ENCODE data around the gene FITM1.

FITM1 gene

DNA sequence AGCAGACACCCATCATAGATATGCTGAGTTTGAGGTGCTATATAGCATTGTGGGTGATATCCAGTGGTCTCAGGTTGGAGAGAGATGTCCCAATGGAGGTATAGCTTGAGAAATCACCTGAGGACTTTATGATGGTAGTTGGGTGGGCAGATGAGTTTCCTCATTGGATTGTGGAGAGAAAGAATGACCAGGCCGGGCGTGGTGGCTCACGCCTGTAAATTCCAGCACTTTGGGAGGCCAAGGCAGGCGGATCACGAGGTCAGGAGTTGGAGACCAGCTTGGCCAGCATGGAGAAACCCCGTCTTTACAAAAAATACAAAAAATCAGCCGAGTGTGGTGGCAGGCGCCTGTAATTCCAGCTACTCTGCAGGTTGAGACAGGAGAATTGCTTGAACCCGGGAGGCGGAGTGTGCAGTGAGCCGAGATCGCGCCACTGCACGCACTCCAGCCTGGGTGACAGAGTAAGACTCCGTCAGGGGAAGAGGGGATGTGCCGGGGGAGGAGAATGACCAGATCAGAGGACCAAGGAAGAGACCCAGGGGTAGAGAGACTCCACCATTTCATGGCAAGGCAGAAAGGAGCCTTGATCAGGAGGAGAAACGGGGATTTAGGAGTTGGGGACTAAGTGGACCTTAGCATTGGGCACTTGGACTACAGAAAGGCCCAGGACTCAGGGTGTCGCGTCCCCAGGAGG, 37.1 kb upstream of the FITM1 start:
- H3K4me1 ChIP-seq: peaks cover 11% of the 10 kb centered on the region
- peak overlapping the region; percentile 97 for H3K4me3 ChIP-seq
- in situ Hi-C loops (cut with MboI; ENCODE audit: low sequenced_read_pairs): loop anchor here (10.0 kb wide), 1 partner anchor 79 kb away; no protein-coding TSS in a partner anchor
- H3K36me3 ChIP-seq (replicated peaks): peaks cover 14% of the 10 kb centered on the region
- DNase-seq (ENCODE audit: low spot score in 2 of 2): no peak
- no peaks in the 10 kb centered on the region for H3K27me3 ChIP-seq (ENCODE audit: low read depth)
- no peaks in the 10 kb centered on the region for H3K9me3 ChIP-seq

DNA sequence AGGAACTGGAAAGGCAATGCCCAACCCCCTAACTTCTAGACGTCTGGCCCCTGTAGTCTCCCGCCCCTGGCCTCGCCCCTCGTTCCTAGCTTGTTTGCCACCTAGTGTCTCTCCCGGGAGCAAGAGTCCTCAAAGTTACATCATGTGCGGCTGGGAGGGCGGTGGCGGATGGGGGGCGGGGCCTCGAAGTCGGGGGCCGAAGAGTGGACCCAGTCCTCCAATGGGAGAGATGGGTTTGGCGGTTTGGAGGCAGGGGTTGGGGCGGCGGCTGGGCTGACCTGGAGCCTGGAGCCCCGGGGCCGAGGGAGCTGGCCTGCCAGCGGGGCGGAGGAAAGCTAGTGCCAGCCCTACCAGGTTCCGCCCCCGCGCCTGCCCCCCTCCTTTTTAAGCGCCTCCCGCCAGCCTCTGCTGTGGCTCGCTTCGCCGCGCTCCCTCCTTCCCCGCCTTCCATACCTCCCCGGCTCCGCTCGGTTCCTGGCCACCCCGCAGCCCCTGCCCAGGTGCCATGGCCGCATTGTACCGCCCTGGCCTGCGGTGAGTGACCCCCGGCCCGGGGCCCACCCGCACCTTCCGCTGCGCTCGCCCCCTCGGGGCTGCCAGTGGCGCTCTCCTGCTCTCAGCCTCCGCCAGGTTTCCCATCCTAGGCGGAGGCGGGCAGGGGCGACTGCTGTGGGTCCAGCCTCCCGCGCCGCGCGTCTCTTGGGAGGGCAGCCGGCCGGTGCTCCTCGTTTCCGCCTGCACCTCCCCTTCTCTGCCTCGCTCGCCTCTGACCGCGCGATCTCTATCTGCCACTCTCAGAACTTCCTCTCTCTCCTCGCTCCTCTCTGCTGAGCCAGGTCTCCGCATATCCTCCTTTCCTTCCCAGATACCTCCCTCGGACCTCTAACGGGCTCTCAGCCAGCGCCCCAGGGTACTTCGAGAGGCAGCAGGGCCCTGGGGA, 36.3 kb upstream of the FITM1 start, which contains the start of gene PCK2:
Gene PCK2 (plus strand): TSS at position 411 of the 940 bp plus-strand sequence. CDS start 95 bp downstream, at position 506.
- H3K4me3 ChIP-seq: peak within 1 kb of the TSS; percentile 97
- peak; percentile 92 to 98 for DNase-seq (ENCODE audit: low spot score in 2 of 2)
- H3K4me1 ChIP-seq: peaks cover 11% of the 10 kb centered on the region
- peaks cover 22% of the 10 kb centered on the region for H3K36me3 ChIP-seq (replicated peaks)
- no peaks in the 10 kb centered on the region for H3K27me3 ChIP-seq (ENCODE audit: low read depth)
- in situ Hi-C loops (cut with MboI; ENCODE audit: low sequenced_read_pairs): loop anchor here (10.0 kb wide), 1 partner anchor 79 kb away; no protein-coding TSS in a partner anchor
- H3K9me3 ChIP-seq: no peaks in the 10 kb centered on the region

DNA sequence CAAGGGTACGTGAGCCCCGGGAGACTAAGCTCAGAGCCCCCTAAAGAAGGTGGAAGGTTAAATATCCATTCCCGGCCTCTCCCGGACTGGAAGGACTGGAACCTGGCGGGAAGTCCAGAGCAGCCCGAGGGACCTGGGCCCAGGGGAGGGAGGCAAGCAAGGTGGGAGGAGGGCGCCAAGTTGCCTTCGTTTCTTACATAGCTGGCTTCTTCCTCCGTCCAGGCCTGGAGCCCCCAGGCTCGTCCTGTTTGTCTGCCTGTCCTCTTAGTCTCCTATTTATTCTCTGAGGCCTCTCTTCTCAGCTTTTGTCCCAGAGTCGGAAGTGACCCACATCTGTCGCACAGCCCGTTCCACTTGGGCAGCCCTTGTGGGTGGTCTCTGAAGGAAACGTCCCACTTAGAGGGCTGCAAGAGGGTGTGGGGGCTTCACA, 35.6 kb upstream of the FITM1 start:
- in situ Hi-C loops (cut with MboI; ENCODE audit: low sequenced_read_pairs): loop anchor here (10.0 kb wide), 1 partner anchor 80 kb away; no protein-coding TSS in a partner anchor

DNA sequence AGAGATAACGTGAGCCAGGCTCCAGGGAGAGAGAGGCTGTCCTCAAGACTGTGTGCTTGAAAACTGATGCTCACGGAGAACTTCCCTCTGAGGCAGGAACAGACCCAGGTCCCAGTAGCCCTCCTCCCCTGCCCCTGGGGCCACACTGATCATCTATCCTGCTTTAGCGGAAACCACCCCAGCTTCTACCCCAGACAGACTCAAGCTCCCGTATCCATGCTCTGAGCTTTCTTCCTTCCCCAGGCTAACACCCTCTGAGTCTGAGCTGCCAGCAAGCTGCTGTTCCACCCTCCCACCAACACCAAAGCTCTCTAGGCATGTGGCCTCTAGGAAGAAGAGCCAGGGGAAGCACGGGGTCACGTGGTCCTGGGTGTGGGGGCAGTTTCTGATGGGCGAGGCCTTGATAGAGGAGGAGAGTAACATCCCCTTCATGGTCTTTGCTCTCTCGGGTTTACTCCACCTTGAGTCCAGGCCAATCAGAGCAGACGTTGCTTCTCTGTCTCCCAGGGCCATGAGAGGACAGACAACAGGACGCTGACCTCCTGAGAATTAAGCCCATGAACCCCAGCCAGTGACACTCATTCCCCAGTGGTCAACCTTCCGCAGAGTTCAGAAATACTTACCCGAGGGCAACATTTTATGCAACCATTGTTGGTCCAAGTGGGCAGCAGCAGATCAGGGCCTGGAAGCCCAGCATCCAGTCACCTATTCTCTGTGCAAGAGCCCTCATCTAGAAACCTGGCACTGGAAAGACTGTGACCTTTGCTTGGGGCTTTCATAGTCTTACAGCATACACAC, 35.0 kb upstream of the FITM1 start:
- Histone ChIP-seq H3K27me3 (ENCODE audit: low read depth) (no peaks in the 10 kb centered on the region), H3K4me1 (peaks cover 11% of the 10 kb centered on the region), H3K36me3 (replicated peaks) (peaks cover 35% of the 10 kb centered on the region), H3K4me3 (peak overlapping the region; percentile 97), H3K9me3 (no peaks in the 10 kb centered on the region)
- peak; percentile 48 to 83 for DNase-seq (ENCODE audit: low spot score in 2 of 2)
- in situ Hi-C loops (cut with MboI; ENCODE audit: low sequenced_read_pairs): loop anchor here (10.0 kb wide), 1 partner anchor 81 kb away; no protein-coding TSS in a partner anchor

More for the DNA sequence above, 35.6 kb upstream of the FITM1 start:
- H3K36me3 ChIP-seq (replicated peaks): peaks cover 29% of the 10 kb centered on the region
- peaks cover 11% of the 10 kb centered on the region for H3K4me1 ChIP-seq
- H3K4me3 ChIP-seq: peak overlapping the region; percentile 97
- no peaks in the 10 kb centered on the region for H3K9me3 ChIP-seq
- DNase-seq (ENCODE audit: low spot score in 2 of 2): peak in 1 of 2 experiments; percentile 28
- H3K27me3 ChIP-seq (ENCODE audit: low read depth): no peaks in the 10 kb centered on the region

DNA sequence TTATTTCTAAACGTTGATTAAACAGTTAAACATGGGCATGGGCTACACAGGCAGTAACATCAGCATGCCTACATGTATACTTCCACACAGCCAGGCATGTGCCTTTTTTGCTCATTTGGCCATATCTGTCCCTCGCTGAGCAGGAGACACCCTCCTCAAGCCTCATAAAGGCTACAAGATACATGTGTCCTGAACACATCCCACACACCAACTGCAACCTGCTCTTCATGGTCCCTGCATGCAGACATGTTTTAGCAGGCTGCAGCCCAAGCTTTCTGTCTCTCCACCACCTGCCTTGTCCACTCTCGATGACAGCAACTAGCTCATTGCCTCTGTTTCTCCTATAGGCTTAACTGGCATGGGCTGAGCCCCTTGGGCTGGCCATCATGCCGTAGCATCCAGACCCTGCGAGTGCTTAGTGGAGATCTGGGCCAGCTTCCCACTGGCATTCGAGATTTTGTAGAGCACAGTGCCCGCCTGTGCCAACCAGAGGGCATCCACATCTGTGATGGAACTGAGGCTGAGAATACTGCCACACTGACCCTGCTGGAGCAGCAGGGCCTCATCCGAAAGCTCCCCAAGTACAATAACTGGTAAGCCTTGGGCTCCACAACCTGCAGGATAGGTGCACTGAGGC, 33.8 kb upstream of the FITM1 start:
- in situ Hi-C loops (cut with MboI; ENCODE audit: low sequenced_read_pairs): loop anchor here (10.0 kb wide), 1 partner anchor 82 kb away; no protein-coding TSS in a partner anchor

DNA sequence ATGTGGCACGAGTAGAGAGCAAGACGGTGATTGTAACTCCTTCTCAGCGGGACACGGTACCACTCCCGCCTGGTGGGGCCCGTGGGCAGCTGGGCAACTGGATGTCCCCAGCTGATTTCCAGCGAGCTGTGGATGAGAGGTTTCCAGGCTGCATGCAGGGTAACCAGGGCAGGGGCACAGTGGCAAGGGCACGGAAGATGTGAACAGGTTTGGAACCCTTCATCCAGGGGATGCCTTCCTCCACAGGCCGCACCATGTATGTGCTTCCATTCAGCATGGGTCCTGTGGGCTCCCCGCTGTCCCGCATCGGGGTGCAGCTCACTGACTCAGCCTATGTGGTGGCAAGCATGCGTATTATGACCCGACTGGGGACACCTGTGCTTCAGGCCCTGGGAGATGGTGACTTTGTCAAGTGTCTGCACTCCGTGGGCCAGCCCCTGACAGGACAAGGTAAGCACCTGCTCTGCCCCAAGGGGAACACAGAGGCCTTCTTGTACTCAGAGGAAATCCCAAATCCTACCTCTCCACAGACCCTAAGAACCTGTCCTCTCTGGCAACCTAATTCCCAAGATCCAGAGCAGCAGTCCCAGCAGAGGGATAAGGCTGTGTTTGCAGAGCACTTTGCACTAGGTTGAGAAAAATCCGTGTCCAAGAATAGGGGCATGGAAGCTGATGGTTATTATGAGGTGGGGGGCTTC, 32.1 kb upstream of the FITM1 start:
- peaks cover 10% of the 10 kb centered on the region for H3K4me1 ChIP-seq
- peaks cover 60% of the 10 kb centered on the region for H3K36me3 ChIP-seq (replicated peaks)
- no peak for DNase-seq (ENCODE audit: low spot score in 2 of 2)
- in situ Hi-C loops (cut with MboI; ENCODE audit: low sequenced_read_pairs): loop anchor here (10.0 kb wide), 1 partner anchor 84 kb away; no protein-coding TSS in a partner anchor
- no peak overlapping the region for H3K4me3 ChIP-seq
- no peaks in the 10 kb centered on the region for H3K9me3 ChIP-seq
- H3K27me3 ChIP-seq (ENCODE audit: low read depth): no peaks in the 10 kb centered on the region

More for the DNA sequence above, 33.8 kb upstream of the FITM1 start:
- Histone ChIP-seq H3K4me3 (no peak overlapping the region), H3K4me1 (peaks cover 11% of the 10 kb centered on the region), H3K27me3 (ENCODE audit: low read depth) (no peaks in the 10 kb centered on the region), H3K36me3 (replicated peaks) (peaks cover 47% of the 10 kb centered on the region), H3K9me3 (no peaks in the 10 kb centered on the region)
- no peak for DNase-seq (ENCODE audit: low spot score in 2 of 2)

DNA sequence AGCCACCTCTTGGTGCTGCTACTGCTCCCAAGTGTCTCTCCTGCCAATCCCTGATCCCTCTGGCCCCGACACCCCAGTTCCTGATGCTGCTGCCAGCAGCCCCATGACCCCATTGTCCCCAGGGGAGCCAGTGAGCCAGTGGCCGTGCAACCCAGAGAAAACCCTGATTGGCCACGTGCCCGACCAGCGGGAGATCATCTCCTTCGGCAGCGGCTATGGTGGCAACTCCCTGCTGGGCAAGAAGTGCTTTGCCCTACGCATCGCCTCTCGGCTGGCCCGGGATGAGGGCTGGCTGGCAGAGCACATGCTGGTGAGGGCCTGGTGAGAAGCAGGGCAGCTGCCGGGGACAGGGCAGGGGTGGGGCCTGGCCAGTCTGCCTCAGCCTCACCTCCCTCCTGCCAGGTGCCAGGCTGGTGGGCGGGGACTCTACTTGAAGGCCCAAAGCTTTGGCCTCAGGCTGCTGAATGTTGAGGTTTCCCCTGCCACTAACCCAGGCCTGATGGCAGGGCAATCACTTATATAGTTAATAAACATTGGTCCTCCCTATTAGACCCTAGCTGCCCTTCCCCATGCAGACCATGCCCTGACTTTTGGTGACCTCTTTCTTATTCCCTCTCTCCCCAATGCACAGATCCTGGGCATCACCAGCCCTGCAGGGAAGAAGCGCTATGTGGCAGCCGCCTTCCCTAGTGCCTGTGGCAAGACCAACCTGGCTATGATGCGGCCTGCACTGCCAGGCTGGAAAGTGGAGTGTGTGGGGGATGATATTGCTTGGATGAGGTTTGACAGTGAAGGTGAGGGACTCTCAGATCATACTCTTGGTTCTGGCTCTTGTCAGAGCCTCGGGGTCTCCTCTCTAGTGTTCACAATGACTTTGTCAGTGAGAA, 31.3 kb upstream of the FITM1 start:
- in situ Hi-C loops (cut with MboI; ENCODE audit: low sequenced_read_pairs): loop anchor here (10.0 kb wide), 1 partner anchor 84 kb away; no protein-coding TSS in a partner anchor
- H3K36me3 ChIP-seq (replicated peaks): peaks cover 68% of the 10 kb centered on the region
- H3K4me3 ChIP-seq: no peak overlapping the region
- no peak for DNase-seq (ENCODE audit: low spot score in 2 of 2)
- H3K27me3 ChIP-seq (ENCODE audit: low read depth): no peaks in the 10 kb centered on the region
- peaks cover 6% of the 10 kb centered on the region for H3K4me1 ChIP-seq
- H3K9me3 ChIP-seq: no peaks in the 10 kb centered on the region

DNA sequence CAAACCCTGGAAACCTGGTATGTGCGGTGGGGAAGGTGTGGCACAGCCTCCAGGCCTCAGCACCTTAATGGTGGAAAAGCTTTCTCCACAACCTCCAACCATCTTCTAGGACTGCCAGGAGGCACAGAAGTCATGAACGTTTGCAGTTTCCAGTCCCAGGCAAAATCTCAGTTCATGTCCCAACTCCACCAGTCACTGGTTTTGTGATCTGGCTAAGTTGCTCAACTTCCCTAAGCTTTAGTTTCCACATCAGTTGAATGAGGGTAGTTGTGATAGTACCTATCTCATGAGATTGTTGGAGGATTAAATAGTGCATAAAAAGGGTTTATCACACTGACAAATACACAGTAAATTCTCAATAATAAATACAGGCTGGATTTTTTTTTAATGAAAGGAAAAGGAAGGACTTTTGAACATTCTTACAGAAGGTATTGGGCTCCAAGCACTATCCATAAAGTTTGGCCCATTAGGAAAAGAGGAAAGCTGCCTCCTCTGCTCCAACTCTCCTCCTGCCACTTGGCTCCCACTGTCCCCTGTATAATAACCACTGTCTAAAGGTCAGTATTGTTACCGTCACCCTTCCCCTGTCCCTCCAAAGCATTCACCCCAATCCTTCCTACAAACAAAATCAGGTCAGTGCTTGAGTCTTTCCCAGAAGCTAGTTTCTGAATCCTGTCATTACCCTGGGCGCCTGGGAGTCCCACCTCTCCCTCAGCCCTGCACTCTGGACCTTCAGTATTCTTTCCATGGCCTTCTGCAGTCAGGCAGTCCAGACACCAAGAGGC, 30.1 kb upstream of the FITM1 start:
- Histone ChIP-seq H3K27me3 (ENCODE audit: low read depth) (no peaks in the 10 kb centered on the region), H3K36me3 (replicated peaks) (peaks cover 72% of the 10 kb centered on the region), H3K4me3 (no peak overlapping the region), H3K4me1 (peaks cover 2% of the 10 kb centered on the region), H3K9me3 (no peaks in the 10 kb centered on the region)
- in situ Hi-C loops (cut with MboI; ENCODE audit: low sequenced_read_pairs): no loop called here
- DNase-seq (ENCODE audit: low spot score in 2 of 2): no peak

DNA sequence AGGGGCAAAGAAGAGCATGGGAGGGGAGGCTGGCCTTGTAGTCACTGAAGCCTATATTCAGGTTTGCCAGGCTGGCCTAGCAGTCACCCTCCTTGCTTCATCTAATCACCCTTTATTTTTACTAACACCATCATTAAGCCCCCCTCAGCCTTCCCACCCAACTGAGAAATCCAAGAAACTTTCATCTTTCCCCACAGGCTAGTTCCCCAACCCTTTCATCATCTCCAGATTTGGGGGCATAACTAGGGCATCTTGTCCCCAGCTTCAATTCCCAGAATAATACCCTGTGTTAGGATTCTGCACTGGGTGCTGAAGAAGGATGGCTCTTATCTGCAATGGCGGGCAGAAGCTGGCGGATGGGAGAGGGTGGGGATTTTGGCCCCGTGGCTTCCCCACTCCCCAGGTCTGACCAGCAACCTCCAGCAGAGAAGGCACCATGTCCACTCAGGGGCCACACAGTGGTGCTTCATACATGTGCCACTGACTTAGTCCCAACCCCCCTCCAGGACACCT, 29.4 kb upstream of the FITM1 start:
- no peaks in the 10 kb centered on the region for H3K27me3 ChIP-seq (ENCODE audit: low read depth)
- H3K4me1 ChIP-seq: no peaks in the 10 kb centered on the region
- in situ Hi-C loops (cut with MboI; ENCODE audit: low sequenced_read_pairs): no loop called here
- H3K9me3 ChIP-seq: no peaks in the 10 kb centered on the region
- peaks cover 72% of the 10 kb centered on the region for H3K36me3 ChIP-seq (replicated peaks)
- H3K4me3 ChIP-seq: no peak overlapping the region
- DNase-seq (ENCODE audit: low spot score in 2 of 2): no peak

DNA sequence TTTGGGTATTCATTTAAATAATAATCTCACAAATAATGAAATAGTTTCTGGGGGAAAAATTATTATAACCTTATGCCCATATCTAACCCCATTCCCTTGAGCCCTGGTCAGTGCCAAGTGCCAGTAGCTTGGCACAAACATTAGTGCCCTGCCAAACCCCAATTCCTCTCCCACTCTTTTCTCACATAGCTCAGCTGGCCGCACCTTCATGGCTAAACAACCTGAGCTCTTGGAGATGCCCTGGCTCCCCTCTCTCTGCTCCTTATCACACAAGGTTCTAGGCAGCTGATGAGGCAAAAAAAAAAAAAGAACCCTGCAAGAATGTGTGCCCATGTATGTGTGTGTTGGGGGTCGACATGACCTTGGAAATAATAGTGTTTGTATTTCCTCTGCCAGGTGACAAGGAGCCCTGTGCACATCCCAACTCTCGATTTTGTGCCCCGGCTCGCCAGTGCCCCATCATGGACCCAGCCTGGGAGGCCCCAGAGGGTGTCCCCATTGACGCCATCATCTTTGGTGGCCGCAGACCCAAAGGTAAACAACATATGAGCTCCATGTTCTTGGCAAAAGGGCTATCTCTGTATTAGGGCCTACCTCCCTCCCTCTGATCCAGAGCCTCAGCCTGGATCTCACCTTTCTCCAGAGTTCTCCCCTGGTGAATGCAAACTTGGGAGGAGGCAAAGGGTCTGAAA, 28.0 kb upstream of the FITM1 start:
- Histone ChIP-seq H3K9me3 (no peaks in the 10 kb centered on the region), H3K36me3 (replicated peaks) (peaks cover 63% of the 10 kb centered on the region), H3K4me3 (no peak overlapping the region), H3K27me3 (ENCODE audit: low read depth) (no peaks in the 10 kb centered on the region), H3K4me1 (no peaks in the 10 kb centered on the region)
- in situ Hi-C loops (cut with MboI; ENCODE audit: low sequenced_read_pairs): no loop called here
- DNase-seq (ENCODE audit: low spot score in 2 of 2): no peak

Data from HAP-1 (cell line).